Inflammatory macrophage (primary cell): ENCODE results near the gene LDHB.
"Not testable (repeated sequence)": the region's sequence is repeated elsewhere in the genome, so short reads cannot be mapped to it uniquely, and the experiment has no call there.

ENCODE experiments used
- DNase-seq, 2 donors: peaks; one replicate each; pipeline ENCODE4 v3.0.0-alpha.2; 2020 to 2022
- total RNA-seq, 18 experiments: gene quantifications; one replicate each; lab custom pipeline; 2026; ENCODE audit warnings: mixed read lengths in 6 of 18, inconsistent platforms in 2 of 18; lab: John Stamatoyannopoulos, UW

The LDHB gene
- 3.8 to 31.1 (median 10.8) reads per million in 18 experiments for total RNA-seq

DNA sequence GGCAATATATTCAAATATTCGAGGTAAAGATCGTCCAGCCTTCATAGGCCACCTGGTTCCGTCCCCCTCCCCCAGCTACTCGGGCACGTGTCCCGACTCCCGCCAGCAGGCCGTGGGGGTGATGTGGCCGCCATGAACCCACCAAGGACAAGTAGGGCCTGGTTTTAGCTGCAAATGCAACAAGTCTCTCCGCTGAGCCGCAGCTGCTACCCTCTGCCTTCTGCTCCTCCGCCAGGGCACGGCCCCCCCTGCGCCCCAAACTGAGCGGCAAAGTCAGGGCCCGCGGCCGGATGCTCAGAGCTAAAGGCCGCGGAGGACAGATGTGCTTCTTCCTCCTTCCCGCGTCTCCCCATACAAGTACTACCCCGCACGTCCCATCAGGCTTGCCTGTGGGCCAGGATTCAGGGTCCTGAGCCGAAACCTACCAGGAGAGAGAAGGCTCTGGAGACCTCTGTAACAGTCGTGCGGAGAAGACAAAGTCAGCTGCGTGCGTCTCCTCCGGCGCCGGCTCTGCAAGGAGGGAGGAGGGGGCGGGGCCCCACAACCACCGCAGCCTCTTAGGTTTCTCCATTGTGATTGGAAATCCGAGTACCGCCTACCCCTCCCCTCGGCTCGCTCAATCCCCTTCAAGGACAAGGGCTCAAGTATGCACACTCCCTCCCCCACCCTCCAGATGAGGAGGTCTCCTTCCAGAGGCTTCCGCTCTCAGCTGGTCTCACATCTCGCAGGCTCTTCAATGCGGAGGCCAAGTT, at the start of gene LDHB:
TSS of gene LDHB (minus strand) at position 517 of the 752 bp plus-strand sequence. CDS start 3,171 bp downstream, outside the sequence.
- DNase-seq = peak; percentile 89 to 90

DNA sequence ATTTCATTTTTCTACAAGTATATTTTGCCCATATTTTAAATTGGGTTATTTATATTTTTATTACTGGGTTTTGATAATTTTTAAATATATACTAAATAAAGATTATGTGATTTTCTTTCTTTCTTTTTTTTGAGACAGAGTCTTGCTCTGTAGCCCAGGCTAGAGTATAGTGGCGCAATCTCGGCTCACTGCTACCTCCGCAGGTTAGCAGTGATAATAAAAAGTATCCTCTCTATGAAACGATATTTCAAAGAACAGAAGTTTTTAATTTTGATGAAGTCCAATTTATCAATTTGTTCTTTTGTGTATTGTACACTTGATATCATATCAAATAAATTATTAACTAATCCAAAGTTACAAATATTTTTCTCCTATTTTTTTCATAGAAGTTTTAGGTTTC, 47.2 kb upstream of the LDHB start:
- DNase-seq = no peak

DNA sequence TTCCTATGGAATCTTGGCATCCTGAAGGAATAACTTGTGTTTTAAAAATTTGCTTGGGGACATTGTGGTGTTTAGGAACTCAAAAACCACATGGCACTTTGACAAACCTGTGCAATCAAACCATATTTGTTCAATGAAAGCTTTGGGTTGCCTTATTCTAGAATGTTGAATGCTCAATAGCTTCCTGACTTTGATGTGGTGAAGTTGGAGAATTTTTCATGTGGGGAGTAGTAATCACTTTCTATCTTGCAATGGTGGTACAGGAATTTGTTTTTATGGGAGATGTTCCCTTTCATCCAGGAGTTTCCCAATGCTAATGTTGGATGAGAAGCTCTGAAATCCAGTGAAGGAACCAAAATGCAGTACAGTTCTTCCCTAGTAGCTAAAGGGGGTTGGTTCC, 42.2 kb upstream of the LDHB start:
- DNase-seq = no peak

DNA sequence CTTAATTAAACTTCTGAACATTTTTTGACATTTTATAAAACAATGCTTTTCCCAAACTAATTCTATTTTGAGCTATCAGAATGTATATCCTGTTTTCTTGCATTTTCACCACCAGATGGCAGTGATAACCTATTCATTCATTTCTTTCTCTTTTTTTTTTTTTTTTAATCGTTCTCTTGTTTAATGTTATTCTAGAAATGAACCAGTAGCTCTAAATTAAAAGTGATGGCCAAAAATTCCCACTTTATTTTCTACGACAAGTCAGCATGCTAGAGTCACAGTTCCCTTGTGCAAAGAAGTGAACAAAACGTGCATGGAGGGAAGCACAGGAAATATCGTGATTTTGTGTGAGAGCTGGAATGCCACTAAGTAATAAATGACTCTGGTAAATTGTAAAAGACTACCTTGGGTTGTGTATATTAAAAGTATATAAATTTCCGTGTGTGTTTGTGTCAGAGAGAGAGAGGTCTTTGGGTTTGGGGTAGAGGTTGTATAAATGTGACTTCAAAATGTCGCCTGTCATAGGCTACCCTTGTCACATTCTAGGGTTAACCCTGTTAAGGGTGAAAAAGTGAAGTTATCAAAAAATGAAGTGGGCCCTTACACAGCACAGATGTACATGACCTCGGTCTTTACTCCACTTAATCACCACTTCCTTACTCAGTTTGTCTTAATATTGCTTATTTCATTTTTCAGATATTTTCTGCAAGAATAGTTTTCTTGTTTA, 40.4 kb upstream of the LDHB start:
- DNase-seq = peak in 1 of 2 donors; percentile 36

DNA sequence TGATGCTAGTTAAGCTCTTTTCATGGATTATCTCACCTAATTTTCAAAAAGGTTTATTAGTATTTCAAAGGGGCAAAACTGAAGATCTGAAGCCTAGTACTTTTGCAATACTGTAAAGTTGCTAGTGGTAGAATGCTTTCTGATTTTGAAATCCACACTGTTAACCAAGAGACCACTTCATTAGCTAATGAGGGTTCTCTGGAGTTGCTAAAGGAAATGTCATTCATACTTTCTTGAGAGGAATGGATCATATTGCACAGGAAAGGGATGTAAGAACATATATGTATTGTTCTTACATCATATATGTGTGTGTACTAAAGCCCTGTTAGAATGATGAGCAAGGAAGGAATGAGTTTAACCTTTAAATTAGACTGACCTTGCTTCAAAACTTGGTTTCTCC, 39.0 kb upstream of the LDHB start:
- no peak for DNase-seq

DNA sequence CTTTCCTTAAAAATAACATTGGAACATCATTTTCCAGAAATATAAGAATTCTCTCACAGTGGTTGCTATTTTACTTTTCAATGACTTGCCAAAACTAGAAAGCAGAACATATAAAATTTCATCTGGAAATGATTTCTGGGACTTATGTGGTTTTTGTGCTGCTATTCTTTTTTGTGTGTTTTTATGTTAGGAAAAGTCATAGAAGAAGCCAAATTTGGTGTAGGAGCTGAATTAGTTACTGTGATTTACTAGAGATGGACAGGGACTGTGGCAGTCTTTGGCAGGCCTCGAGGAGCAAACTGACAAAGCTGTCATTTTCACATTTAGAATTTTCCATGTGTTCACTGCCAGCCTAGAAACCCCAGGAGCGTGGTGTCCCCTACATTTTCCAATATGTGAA, 38.3 kb upstream of the LDHB start:
- DNase-seq = no peak

DNA sequence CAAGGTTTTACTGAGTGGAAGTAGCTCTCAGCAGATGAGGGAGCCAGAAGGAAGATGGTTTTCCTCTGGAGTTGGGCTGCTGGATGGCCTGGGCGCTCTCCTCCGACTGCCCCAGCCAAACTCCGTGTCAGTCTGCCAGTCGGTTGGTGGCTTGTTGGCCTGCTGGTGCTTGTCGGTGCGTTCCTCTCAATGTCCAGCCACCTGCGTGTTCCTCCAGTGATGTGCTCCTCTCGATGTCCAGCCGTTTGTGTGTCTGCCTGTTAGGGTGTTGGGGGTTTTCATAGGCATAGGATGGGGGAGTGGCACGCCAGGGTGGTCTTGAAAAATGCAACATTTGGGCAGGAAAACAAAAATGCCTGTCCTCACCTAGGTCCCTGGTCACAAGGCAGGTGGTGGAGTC, 37.0 kb upstream of the LDHB start:
- DNase-seq = no peak

DNA sequence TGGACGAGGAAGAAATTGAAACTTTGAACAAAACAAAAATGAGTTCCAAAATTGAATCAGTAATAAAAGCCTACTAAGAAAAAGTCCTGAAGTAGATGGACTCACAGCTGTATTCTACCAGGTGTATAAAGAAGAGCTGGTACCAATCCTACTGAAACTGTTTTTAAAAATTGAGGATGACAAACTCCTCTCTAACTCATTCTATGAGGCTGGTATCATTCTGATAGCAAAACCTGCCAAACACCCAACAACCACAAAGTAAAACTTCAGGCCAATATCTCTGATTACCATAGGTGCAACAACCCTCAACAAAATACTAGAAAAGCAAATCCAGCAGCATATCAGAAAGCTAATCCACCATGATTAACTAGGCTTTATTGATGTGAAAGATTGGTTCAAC, 33.9 kb upstream of the LDHB start:
- no peak for DNase-seq

DNA sequence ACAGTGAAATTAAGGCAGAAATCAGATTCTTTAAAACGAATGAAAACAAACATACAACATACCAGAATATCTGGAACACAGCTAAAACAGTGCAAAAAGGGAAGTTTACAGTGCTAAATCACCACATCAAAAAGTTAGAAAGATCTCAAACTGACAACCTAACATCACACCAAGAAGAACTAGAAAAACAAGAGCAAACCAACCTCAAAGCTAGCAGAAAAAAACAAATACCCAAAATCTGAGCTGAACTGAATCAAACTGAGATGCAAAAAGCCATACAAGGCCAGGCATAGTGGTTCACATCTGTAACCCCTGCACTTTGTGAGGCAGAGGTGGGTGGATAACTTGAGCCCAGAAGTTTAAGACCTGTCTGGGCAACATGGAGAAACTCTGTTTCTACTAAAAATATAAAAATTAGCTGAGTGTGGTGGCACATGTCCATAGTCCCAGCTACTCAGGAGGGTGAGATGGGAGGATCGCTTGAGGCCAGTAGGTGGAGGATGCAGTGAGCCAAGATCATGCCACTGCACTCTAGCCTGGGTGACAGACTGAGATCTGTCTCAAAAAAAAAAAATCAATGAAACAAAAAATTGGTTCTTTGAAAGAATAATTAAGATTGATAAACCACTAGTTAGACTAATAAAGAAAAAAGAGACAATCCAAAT, 33.2 kb upstream of the LDHB start:
- no peak for DNase-seq

DNA sequence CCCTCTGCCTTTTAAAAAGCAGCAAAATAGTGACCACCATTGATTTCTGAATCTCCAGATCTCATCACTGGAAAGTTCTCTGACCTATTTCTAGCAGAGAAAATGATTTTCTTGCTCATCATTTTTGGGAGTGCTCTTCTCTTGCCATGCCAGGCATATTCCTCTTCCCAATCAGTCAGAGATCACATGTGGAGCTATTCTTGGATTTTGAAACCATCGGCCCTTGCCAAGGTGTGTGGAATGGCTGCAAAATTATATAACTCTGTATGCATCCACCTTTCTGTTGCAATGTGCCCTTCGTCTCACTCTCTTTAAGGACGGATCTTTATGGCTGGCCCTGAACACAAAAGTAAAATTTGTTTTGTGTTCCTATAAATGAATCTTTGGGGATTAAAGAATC, 25.5 kb upstream of the LDHB start:
- DNase-seq = no peak

DNA sequence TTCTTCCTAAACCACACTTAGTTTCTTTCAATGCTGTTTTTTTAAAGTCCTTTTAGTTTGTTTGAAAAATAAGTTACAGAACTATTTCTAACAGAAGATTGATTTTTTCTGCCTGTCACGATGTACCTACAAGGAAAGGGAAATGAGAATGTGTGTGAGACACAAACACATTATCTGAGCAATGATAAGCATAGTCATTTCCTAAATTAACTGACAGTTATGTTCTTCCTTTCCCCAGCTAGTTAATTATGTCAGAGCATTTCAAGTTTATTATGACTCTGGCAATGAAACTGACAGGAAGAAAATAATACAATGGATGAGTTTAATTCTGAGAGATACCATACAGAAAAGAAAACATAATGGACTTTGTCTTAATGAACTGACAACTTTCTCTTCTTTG, 21.3 kb upstream of the LDHB start:
- DNase-seq = no peak

DNA sequence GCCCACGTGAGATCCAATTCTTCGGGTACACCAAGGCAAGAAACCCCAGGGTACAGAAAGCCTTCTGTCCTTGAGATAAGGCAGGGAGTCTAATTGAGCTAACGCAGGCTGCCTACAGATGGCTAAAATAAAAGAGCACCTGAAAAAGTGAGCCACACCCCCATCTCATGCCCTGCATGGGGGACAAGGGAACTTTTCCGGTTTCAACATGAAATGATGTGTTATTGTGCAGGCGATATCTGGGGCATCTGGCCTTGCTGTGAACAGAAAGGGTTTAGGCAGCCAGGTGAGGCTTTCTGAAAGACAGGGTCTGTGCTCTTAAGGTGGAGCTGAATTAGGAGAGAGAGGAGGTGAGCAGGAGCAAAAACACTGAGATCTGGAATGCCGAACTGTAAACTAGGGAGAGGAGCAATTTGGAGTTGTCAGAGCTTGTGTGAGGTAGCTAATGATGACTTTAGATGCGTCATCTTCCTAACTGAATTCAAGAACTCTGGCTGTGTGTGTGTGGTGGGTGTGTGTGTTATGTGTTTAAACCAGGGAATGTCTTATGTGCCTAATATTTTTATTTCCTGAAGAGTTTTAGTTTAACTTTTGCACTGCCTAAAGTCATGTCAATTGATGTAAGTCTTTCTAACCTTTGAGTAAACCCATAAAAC, 20.1 kb upstream of the LDHB start:
- no peak for DNase-seq

DNA sequence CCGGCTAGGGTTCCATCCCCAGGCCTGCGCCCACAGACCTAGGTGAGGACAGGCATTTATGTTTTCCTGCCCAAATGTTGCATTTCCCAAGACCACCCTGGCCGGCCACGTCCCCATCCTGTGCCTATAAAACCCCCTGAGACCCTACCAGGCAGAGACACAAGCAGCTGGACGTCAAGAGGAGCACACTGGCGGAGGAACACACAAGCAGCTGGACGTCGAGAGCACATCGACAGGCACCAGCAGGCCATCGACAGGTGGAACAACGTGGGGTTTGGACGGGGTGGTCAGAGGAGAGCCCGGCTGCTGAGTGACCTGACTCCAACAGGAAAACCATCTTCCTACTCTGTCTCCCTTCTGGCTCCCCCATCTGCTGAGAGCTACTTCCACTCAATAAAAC, 19.6 kb upstream of the LDHB start:
- no peak for DNase-seq

DNA sequence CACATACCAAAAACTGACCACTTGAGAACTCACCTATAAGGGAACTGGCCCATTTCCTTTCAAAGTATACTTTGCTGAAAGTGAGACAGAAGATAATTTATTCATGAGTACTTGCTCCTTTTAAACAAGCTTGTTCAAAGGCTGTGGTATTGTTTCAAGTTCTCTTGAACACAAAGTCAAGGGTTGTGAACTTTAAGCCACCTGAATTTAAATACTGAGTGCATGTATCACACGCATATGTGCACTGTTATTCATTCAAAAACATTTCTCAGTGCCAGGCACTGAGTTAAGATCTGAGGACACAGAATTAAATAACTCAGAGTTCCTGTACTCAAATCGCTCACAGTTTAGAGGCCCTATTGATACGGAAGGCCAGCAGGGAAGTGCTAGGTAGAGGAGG, 19.1 kb upstream of the LDHB start:
- no peak for DNase-seq

DNA sequence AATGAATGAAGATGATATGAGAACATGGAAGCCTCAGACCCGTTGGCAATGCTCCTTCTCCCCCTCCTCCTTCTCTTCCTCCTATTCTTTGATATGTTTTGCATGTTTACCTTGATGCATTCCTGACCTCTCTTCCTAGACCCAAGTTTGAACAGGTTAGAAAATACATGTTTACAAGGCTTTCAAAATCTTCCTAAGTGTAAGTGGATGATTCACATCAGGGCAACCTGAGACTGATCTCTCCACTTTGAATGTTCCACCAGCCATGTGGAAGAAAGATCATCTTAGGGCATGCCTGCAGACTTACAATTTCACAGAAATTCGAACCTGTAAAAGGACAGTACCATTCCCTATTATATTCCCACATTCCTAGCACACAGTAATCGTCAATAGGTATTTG, 18.0 kb upstream of the LDHB start:
- no peak for DNase-seq

DNA sequence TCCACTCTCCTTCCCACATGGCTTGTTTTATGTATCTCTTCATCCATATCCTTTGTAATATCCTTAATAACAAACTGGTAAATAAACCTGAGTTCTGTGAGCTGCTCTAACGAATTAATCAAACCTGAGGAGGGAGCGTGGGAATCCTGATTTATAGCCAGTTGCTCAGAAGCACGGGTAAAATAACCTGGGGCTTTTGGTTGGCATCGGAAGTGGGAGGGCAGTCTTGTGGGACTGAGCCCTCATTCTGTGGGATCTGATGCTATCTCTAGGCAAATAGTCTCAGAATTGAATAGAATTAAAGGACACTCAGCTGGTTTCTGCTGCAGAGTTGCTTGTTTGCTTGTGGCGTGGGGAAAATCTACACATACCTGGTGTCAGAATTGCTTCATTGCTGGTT, 17.5 kb upstream of the LDHB start:
- no peak for DNase-seq

DNA sequence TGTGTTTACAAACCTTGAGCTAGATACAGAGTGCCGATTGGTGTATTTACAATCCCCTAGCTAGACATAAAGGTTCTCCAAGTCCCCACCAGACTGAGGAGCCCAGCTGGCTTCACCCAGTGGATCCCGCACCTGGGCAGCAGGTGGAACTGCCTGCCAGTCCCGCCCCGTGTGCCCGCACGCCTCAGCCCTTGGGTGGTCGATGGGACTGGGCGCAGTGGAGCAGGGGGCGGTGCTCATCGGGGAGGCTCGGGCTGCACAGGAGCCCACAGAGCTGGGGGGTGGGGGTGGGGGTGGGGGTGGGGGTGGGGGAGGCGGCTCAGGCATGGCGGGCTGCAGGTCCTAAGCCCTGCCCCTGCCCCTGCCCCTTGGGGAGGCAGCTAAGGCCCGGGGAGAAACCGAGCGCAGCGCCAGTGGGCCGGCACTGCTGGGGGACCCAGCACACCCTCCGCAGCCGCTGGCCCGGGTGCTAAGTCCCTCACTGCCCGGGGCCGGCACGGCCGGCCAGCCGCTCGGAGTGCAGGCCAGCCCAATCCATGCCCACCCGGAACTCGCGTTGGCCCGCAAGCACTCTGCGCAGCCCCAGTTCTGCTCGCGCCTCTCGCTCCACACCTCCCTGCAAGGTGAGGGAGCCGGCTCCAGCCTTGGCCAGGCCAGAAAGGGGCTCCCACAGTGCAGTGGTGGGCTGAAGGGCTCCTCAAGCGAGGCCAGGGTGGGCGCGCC, 16.3 kb upstream of the LDHB start:
- DNase-seq = not testable (repeated sequence)

DNA sequence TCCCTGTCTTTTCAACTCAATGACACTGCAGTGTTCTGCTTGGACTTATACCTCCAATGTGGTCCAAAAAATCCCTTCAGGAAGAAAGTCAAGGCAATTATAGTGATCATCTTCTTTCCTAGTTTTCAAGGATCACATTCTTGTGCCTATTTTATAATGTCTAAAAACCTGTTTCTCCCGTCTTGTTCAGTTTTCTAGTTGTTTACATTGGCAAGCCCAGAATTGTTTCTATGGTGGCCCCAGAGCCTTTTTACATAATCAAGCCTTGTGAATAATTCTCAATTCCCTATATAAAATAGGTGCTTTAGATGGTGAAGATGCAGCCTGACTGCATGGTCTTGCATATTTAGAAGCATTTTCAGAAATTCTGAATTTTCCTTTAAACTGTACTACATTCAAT, 14.5 kb upstream of the LDHB start:
- no peak for DNase-seq

DNA sequence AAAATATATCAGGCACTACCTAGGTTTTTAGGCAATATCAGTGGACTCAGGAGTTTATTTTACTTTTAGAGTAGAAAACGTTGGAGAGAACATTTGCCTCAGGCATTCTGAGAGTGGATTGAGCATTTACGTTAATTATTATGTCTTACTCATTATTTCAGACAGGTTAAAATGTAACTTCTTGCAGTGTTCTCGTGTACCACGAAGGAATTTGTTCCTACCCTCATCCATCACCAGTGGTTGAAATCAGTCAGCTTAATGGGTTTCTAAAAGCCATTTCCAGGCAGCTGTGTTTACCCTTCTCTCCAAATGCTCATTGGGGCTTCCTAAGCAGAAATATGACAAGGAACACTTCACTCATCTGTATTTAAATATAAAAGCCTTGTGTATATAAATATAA, 9.1 kb upstream of the LDHB start:
- no peak for DNase-seq

DNA sequence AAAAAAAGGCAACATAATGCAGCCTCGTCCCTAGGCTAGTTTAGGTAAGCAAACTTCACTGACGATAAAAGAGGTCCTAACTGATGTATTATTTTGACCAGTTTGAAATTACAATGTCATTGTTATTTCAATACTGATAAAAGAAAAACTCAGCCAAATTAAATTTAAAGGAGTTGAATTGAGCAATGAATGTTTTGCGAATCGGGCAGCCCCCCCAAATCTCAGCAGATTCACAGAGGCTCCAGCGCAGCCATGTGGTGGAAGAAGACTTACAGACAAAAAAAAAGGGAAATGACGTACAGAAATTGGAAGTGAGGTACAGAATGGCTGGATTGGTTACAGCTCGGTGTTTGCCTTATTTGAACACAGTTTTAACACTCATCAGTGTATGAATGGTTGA, 8.2 kb upstream of the LDHB start:
- no peak for DNase-seq

DNA sequence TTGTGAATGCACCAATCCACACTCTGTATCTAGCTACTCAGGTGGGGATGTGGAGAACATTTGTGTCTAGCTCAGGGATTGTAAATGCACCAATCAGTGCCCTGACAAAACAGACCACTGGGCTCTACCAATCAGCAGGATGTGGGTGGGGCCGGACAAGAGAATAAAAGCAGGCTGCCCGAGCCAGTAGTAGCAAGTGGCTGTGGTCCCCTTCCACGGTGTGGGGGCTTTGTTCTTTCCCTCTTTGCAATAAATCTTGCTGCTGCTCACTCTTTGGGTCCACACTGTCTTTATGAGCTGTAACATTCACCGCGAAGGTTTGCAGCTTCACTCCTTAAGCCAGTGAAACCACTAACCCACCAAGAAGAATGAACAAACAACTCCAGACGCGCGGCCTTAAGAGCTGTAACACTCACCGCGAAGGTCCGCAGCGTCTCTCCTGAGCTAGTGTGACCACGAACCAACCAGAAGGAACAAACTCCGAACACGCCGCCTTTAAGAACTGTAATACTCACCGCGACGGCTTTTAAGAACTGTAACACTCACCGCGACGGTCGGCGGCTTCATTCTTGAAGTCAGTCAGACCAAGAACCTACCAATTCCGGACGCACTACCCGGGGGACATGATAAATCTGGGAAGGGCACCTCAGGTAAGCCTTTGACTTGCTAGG, 4.6 kb upstream of the LDHB start:
- DNase-seq = no peak
